GM23338 (cell line): ENCODE measurements around the gene DDX5. TPM values are rescaled to one million over a fixed set of nuclear protein-coding genes. Genes with fewer than 3 reads are reported as not detected.

ENCODE experiments used
- ATAC-seq: fragments of 200-7000 bp; cut with Tn5 transposase; 3 replicates; pipeline ENCODE4 v1.9.1; 2020
- DNase-seq: peaks from one replicate; pipeline ENCODE4 v3.0.0-alpha.2; 2015; ENCODE audit warnings: low spot score
- H2AFZ ChIP-seq: fragments of 200-600 bp; sonication (generic); 2 replicates; pipeline ENCODE4 v1.8.0; 2016; ENCODE audit warnings: antibody characterized with exemption, mild to moderate bottlenecking, moderate library complexity
- H3F3A ChIP-seq: fragments of 200-600 bp; sonication (generic); replicated peaks from 2 replicates; pipeline ENCODE4 v1.8.0; 2017; ENCODE audit warnings: antibody characterized with exemption, mixed run types, low read depth
- H3K27ac ChIP-seq: fragments of 200-600 bp; sonication (generic); 2 replicates; pipeline ENCODE4 v1.6.1; 2016; ENCODE audit warnings: low read depth
- H3K27me3 ChIP-seq: fragments of 200-600 bp; sonication (generic); 2 replicates; pipeline ENCODE4 v1.8.0; 2016; ENCODE audit warnings: mild to moderate bottlenecking, mixed run types, moderate library complexity; ENCODE audit not compliant: insufficient read depth
- H3K36me3 ChIP-seq: fragments of 200-600 bp; sonication (generic); 2 replicates; pipeline ENCODE4 v1.8.0; 2016; ENCODE audit warnings: mild to moderate bottlenecking; ENCODE audit not compliant: insufficient read depth
- H3K4me1 ChIP-seq: fragments of 200-600 bp; sonication (generic); 2 replicates; pipeline ENCODE4 v1.8.0; 2016; ENCODE audit warnings: mild to moderate bottlenecking, moderate library complexity; ENCODE audit not compliant: insufficient read depth
- H3K4me2 ChIP-seq: fragments of 200-600 bp; sonication (generic); 2 replicates; pipeline ENCODE4 v1.7.1; 2017; ENCODE audit warnings: mixed run types
- H3K4me3 ChIP-seq: fragments of 200-600 bp; sonication (generic); 2 replicates; pipeline ENCODE4 v1.6.1; 2016; ENCODE audit warnings: mixed run types
- H3K79me2 ChIP-seq: fragments of 200-600 bp; sonication (generic); replicated peaks from 2 replicates; pipeline ENCODE4 v1.8.0; 2017; ENCODE audit warnings: mild to moderate bottlenecking; ENCODE audit not compliant: insufficient read depth
- H3K9me2 ChIP-seq: fragments of 200-600 bp; sonication (generic); 2 replicates; pipeline ENCODE4 v1.8.0; 2017; ENCODE audit not compliant: insufficient read depth
- H4K20me1 ChIP-seq: fragments of 200-600 bp; sonication (generic); replicated peaks from 2 replicates; pipeline ENCODE4 v1.8.0; 2017; ENCODE audit warnings: mild to moderate bottlenecking; ENCODE audit not compliant: insufficient read depth
- H3K27ac Mint-ChIP-seq: 2 replicates; pipeline ENCODE4 v1.8.0; 2020; ENCODE audit warnings: inconsistent platforms, mild to moderate bottlenecking, moderate library complexity, mixed read lengths
- H3K27me3 Mint-ChIP-seq: 3 replicates; pipeline ENCODE4 v1.8.0; 2022; ENCODE audit warnings: low read depth, mild to moderate bottlenecking, moderate library complexity, mixed read lengths, inconsistent platforms; ENCODE audit not compliant: insufficient read depth, poor library complexity
- H3K36me3 Mint-ChIP-seq: 3 replicates; pipeline ENCODE4 v1.8.0; 2021; ENCODE audit warnings: low read depth, mild to moderate bottlenecking, inconsistent platforms, moderate library complexity, mixed read lengths
- H3K4me1 Mint-ChIP-seq: 3 replicates; pipeline ENCODE4 v1.8.0; 2020; ENCODE audit warnings: mild to moderate bottlenecking, inconsistent platforms, mixed read lengths
- H3K4me3 Mint-ChIP-seq: 3 replicates; pipeline ENCODE4 v1.8.0; 2021; ENCODE audit warnings: moderate library complexity, mild to moderate bottlenecking, inconsistent platforms, mixed read lengths
- H3K9me3 Mint-ChIP-seq: 3 replicates; pipeline ENCODE4 v1.8.0; 2020; ENCODE audit warnings: moderate library complexity, mild to moderate bottlenecking, inconsistent platforms, mixed read lengths
- CREB1 ChIP-seq: fragments of 250-450 bp; sonication (Bioruptor Pico); IDR thresholded peaks from 2 replicates; pipeline ENCODE4 v1.5.0; 2020; ENCODE audit warnings: low read depth, mild to moderate bottlenecking, moderate library complexity
- EZH2 ChIP-seq: fragments of 200-600 bp; sonication (generic); IDR thresholded peaks from one replicate; pipeline ENCODE4 v1.8.0; 2017; ENCODE audit warnings: antibody characterized with exemption, mild to moderate bottlenecking, low read depth; ENCODE audit not compliant: unreplicated experiment
- POLR2AphosphoS5 ChIP-seq: IDR thresholded peaks from 2 replicates; pipeline ENCODE4 v1.6.1; 2016; ENCODE audit warnings: antibody characterized with exemption, low read depth
- REST ChIP-seq: IDR thresholded peaks from one replicate; pipeline ENCODE4 v1.6.1; 2018; ENCODE audit warnings: antibody characterized with exemption; ENCODE audit not compliant: unreplicated experiment
- ZNF114 ChIP-seq: fragments of 250-450 bp; sonication (Bioruptor Pico); IDR thresholded peaks from 2 replicates; pipeline ENCODE4 v1.5.0; 2020; ENCODE audit warnings: mild to moderate bottlenecking, moderate library complexity
- ZNF331 ChIP-seq: fragments of 250-450 bp; sonication (Bioruptor Pico); IDR thresholded peaks from 2 replicates; pipeline ENCODE4 v1.5.0; 2020; ENCODE audit warnings: low read depth, mild to moderate bottlenecking, moderate library complexity
- polyA plus RNA-seq: library from polyadenylated mRNA; unstranded; fragments of >200 nt; fragmentation: Nextera tagmentation; extraction: Ambion mirVana; gene quantifications from 2 replicates; pipeline ENCODE4 v1.2.1, GENCODE V29; 2016
- total RNA-seq: library from RNA; depleted of rRNA; stranded (reverse); fragments of >200 nt; shearing (Covaris generic); gene quantifications from 2 replicates; pipeline ENCODE4 v1.2.3, GENCODE V29; 2014
- TF ChIP-seq, protein P1 (sequence below), 2 experiments: fragments of 200-600 bp in 1 of 2; sonication (generic) in 1 of 2; conservative IDR thresholded peaks; 2 replicates each; pipeline versions ENCODE4 v1.5.1 to v1.6.1; 2016 to 2017; ENCODE audit warnings: antibody characterized with exemption in 2 of 2, low read depth in 2 of 2, mild to moderate bottlenecking in 2 of 2, moderate library complexity in 1 of 2

The DDX5 gene
- total and polyA plus RNA-seq, 2 experiments from 2014 or later = 400 to 447 TPM

DNA sequence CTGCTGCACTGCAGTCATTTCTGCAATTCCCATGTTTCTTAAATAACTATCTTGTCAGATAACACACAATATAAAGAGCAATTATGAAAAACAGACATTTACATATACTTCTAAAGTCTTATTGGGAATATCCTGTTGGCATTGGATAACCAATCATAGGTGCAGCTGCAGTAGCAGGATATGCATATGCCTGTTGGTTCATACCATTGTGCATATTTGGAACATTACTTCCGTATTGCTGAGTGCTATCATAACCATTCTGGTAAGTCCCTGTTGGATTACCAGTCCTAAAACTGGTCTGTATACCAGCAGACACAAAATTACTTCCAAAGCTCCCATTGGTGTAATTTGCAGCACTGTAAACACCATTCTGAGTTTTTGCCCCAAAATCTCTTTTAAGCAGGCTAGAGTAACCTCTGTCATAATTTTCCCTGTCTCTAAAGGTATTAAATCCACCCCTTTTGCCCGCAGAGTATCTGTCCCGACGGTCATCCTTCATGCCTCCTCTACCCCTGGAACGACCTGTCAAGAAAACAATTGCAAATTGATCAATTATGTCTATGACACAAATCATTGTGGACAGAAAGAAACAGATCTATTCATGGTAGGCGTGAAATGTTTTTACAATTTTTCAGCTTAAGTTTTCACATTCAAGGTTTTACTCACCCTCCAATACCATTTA, 6.1 kb downstream of the DDX5 start:
- DNase-seq = no peak
- Mint-ChIP-seq H3K4me1 (peaks cover 65% of the 10 kb centered on the region), H3K4me3 (peak overlapping the region; percentile 35; the same call in 2 of the 3 replicates)

GRCh38 chr17:64498308-64499203, 7.5 kb downstream of the DDX5 start:
- Histone ChIP-seq H3K4me3 (peak overlapping the region; percentile 60), H3K27me3 (no peaks in the 10 kb centered on the region), H2AFZ (no peak overlapping the region), H3K27ac (peak overlapping the region; percentile 93), H4K20me1 (peaks cover 43% of the 10 kb centered on the region), H3K79me2 (peaks cover 73% of the 10 kb centered on the region), H3K36me3 (peaks cover 51% of the 10 kb centered on the region), H3K4me1 (peaks cover 10% of the 10 kb centered on the region), H3F3A (peaks cover 58% of the 10 kb centered on the region), H3K4me2 (peak overlapping the region; percentile 84), H3K9me2 (no peaks in the 10 kb centered on the region)
- DNase-seq (no peak), ATAC-seq (no peak)
- Mint-ChIP-seq H3K9me3 (peaks cover 3% of the 10 kb centered on the region; the same call in 1 of the 3 replicates), H3K4me1 (peaks cover 64% of the 10 kb centered on the region), H3K36me3 (peaks cover 84% of the 10 kb centered on the region), H3K4me3 (peak overlapping the region; percentile 100), H3K27ac (peak overlapping the region; percentile 98), H3K27me3 (peaks cover 28% of the 10 kb centered on the region)
- no peak for TF ChIP-seq ZNF331 (CRISPR knock-in tag)
- no peak for TF ChIP-seq CREB1 (CRISPR knock-in tag)
- no peak for TF ChIP-seq REST
- TF ChIP-seq, protein P1, sequence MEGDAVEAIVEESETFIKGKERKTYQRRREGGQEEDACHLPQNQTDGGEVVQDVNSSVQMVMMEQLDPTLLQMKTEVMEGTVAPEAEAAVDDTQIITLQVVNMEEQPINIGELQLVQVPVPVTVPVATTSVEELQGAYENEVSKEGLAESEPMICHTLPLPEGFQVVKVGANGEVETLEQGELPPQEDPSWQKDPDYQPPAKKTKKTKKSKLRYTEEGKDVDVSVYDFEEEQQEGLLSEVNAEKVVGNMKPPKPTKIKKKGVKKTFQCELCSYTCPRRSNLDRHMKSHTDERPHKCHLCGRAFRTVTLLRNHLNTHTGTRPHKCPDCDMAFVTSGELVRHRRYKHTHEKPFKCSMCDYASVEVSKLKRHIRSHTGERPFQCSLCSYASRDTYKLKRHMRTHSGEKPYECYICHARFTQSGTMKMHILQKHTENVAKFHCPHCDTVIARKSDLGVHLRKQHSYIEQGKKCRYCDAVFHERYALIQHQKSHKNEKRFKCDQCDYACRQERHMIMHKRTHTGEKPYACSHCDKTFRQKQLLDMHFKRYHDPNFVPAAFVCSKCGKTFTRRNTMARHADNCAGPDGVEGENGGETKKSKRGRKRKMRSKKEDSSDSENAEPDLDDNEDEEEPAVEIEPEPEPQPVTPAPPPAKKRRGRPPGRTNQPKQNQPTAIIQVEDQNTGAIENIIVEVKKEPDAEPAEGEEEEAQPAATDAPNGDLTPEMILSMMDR (conservative IDR thresholded peaks at IDR 0.05; ENCODE audit: low read depth in 2 of 2) = no peak
- TF ChIP-seq ZNF114 (CRISPR knock-in tag) = no peak
- no peak for TF ChIP-seq POLR2AphosphoS5

More for the DNA sequence above, 6.1 kb downstream of the DDX5 start:
- Mint-ChIP-seq H3K27ac (peak overlapping the region; percentile 58), H3K9me3 (peaks cover 4% of the 10 kb centered on the region; the same call in 1 of the 3 replicates), H3K27me3 (peaks cover 29% of the 10 kb centered on the region), H3K36me3 (peaks cover 84% of the 10 kb centered on the region)
- Histone ChIP-seq H3K4me3 (no peak overlapping the region), H3F3A (peaks cover 66% of the 10 kb centered on the region), H4K20me1 (peaks cover 54% of the 10 kb centered on the region), H3K27me3 (no peaks in the 10 kb centered on the region), H3K4me2 (0 out of 2 replicates have a peak overlapping the region, but pooled peaks have one; percentile 84), H2AFZ (no peak overlapping the region), H3K9me2 (no peaks in the 10 kb centered on the region), H3K4me1 (peaks cover 10% of the 10 kb centered on the region), H3K27ac (peak overlapping the region; percentile 93), H3K79me2 (peaks cover 73% of the 10 kb centered on the region), H3K36me3 (peaks cover 64% of the 10 kb centered on the region)
- TF ChIP-seq, protein P1 (conservative IDR thresholded peaks at IDR 0.05; ENCODE audit: low read depth in 2 of 2) = no peak
- TF ChIP-seq EZH2 = no peak
- ATAC-seq = no peak
